CD1c-positive myeloid dendritic cell (primary cell): ENCODE data around the gene MYH9.
A peak's percentile ranks its signal among the peaks of the same experiment; 100 is the strongest.
"Not testable (repeated sequence)": the region's sequence is repeated elsewhere in the genome, so short reads cannot be mapped to it uniquely, and the experiment has no call there.

ENCODE experiments used
- DNase-seq: peaks from one replicate; pipeline ENCODE4 v3.0.0-alpha.2; 2016; ENCODE audit errors: extremely low spot score

MYH9 gene

DNA sequence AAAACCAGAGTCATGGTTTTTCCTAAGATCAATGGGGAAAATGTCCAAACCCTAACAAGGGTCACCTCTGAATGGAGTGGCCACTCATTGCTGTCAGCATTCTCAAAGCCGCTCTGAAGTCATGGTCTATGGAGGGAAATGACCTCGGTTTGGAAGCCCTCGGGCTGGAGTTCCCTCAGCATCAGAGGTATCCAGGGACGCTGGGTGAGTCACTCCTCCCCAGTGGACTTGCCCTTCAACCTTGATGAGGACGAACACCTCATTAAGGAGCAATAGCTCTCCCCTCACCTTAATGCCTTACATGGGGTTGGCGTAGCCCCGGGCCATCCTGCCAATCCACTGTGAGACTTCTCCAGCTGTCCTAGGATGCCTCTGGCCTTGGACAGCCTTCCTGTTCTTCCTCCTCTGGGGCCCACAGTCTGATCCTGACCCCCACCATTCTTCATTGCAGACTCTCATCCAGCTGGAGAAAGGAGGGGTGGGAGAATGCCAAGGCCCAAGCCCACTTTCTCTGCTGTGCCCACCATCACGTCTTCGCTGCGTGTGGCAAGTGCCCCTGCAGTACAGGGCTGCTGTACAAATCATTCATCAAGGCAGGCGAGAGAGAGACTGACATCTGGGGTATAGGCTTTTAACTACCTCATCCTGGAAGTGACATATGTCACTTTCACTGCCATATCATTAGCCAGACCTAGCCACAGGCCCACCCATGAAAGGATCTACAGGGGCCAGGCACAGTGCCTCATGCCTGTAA, 25.4 kb upstream of the MYH9 start:
- DNase-seq, result no peak

- no peak for DNase-seq
Observed at GRCh38 chr22:36411589-36412258, 24.0 kb upstream of the MYH9 start.

- peak; percentile 75 for DNase-seq
Observed at GRCh38 chr22:36409911-36410756, 22.4 kb upstream of the MYH9 start.

DNA sequence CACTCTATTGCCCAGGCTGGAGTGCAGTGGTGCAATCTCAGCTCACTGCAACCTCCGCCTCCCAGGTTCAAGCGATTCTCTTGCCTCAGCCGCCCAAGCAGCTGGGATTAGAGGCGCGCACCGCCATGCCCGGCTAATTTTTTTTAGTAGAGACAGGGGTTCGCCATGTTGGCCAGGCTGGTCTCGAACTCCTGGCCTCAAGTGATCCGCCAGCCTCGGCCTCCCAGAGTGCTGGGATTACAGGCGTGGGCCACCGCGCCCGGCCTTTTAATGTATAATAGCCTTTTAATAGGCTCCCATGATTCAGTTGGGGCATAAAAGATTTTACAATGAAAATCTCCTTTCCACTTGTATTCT, 21.8 kb upstream of the MYH9 start:
- not testable (repeated sequence) for DNase-seq

- DNase-seq, result no peak
Observed at GRCh38 chr22:36409056-36409455, 21.3 kb upstream of the MYH9 start.

DNA sequence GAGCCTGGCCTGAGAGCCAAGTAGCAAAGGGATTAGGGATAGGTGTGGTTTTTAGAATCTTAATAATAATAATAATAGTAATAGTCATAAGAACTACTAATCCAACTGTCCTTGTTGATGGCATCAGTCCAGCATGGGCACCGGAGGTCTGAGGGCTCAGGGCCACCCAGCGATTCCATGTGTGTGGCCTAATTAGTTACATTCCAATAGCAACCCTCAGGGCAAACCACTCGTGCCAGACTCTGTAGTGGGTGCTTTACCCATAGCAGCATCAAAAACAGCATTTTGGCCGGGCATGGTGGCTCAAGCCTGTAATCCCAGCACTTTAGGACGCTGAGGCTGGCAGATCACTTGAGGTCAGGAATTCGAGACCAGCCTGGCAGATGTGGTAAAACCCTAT, 19.0 kb upstream of the MYH9 start:
- DNase-seq, result no peak

GRCh38 chr22:36405671-36406538, 18.1 kb upstream of the MYH9 start:
- peak; percentile 69 for DNase-seq

- peak; percentile 39 for DNase-seq
Observed at GRCh38 chr22:36405221-36405661, 17.5 kb upstream of the MYH9 start.

GRCh38 chr22:36404446-36404845, 16.7 kb upstream of the MYH9 start:
- DNase-seq, result no peak

GRCh38 chr22:36399472-36399778, 11.7 kb upstream of the MYH9 start:
- DNase-seq, result no peak

DNA sequence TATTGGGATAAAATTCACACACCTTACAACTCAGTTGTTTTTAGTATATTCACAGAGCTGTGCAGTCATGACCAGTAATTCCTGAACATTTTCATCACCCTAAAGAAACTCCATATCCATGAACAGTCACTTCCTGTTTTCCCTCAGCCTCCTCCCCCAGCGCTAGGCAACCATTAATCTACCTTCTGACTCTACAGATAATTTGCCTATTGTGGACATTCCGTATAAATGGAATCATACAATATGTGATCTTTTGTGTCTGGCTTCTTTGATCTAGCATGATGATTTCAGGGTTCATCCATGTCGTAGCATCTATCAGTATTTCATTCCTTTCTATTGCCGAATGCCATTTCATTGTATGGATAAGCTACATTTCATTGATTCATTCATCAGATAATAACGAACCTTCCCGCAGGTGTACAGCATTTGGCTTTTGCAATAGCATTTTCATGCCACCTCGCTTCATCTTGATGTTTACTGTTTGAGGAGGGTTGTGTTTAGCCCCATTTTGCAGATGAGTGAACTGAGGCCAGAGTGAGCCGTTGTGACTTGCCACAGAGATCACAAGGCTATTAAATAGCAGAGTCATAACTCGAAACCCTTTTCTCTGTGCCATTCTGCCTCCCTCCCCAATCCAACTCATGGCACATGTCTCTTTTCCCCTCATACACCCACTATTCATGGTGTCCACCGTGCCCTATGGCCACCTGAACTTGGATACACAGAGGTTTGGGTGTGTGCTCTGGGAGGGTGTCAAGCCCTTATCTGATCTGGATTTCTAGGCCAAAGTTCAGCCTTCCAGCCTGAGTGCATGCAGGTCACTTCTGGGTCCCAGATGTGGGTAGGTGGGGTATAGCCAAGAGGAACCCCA, 11.1 kb upstream of the MYH9 start:
- no peak for DNase-seq

DNA sequence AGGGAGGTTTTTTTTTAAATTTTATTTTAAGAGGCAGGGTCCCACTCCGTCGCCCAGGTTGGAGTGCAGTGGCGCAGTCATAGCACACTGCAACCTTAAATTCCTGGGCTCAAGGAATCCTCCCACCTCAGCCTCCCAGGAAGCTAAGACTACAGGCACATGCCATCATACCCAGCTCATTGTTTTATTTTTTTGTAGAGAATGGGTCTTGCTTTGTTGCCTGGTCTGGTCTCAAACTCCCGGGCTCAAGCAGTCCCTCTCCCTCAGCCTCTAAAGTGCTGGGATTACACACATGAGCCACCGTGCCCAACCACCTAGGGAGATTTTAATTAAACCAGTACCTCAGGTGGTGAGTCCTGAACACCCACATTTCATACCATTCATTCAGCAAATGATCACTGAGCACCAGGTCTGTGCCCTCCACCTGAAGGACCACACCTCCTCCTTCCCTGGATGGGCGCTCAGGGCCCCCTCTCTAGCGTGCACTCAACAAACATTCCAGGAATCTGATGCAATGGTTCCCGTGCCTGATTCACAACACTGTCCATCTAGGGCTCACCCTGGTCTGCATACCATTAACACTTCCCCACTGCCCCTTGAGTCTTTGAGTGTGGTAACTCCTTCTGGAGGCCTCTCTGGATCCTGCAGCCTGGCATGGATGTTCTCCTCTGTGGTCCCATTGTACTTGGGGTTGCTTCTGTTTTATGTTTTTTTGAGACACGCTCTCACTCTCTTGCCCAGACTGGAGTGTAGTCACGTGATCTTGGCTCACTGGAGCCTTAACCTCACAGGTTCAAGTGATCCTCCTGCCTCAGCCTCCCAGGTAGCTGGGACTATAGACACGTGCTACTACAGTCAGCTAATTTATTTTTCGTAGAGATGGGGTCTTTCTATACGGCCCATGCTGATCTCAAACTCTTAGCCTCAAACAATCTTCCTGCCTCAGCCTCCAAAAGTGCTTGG, 9.6 kb upstream of the MYH9 start:
- DNase-seq, result no peak

- DNase-seq, result no peak
Observed at GRCh38 chr22:36395915-36396314, 8.1 kb upstream of the MYH9 start.

DNA sequence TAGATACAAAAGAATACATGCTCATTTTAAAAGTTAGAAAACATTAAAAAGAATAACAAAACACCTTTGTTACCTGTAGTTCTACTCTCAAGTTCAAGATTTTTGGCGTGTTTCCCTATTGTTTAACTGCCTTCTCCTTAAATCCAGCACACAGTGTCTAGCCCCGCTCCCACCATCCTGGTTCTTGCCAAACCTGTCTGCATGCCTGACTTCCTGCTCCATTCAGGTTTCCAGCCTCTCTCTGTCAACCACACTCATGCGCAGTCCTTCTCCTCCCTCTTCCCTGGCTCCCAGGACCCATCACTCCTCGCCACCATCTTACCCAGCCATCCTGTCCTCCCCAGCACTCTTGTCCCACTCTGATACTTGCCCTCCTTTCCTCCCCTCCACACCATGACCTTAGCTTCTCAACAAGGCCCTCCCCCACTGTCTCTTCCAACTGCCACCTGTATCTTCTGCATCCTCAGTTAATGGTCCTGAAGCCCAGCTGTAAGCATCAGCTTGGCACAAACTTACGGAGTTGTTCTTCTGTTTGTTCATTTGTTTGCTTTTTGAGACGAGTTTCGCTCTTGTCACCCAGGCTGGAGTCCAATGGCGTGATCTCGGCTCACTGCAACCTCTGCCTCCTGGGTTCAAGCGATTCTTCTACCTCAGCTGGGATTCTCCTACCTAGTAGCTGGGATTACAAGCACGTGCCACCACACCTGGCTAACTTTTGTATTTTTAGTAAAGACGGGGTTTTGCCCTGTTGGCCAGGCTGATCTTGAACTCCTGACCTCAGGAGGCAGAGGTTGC, 7.5 kb upstream of the MYH9 start:
- DNase-seq, result no peak

GRCh38 chr22:36391638-36392037, 3.9 kb upstream of the MYH9 start:
- DNase-seq, result no peak

- not testable (repeated sequence) for DNase-seq
Observed at GRCh38 chr22:36389122-36389521, 1.4 kb upstream of the MYH9 start.

DNA sequence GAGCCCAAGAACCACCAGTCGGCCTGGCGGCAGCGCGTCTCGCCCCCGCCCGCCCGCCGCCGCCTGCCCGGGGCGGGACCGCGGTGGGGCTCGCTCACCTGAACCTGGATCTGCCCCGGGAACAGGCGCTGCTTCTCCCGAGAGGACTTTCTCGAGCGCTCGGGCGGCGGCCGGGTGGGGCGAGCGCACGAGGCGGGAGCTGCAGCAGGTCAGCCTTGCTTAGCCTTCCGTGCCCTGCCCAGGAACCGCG, 133 bp downstream of the MYH9 start:
- DNase-seq, result no peak

DNA sequence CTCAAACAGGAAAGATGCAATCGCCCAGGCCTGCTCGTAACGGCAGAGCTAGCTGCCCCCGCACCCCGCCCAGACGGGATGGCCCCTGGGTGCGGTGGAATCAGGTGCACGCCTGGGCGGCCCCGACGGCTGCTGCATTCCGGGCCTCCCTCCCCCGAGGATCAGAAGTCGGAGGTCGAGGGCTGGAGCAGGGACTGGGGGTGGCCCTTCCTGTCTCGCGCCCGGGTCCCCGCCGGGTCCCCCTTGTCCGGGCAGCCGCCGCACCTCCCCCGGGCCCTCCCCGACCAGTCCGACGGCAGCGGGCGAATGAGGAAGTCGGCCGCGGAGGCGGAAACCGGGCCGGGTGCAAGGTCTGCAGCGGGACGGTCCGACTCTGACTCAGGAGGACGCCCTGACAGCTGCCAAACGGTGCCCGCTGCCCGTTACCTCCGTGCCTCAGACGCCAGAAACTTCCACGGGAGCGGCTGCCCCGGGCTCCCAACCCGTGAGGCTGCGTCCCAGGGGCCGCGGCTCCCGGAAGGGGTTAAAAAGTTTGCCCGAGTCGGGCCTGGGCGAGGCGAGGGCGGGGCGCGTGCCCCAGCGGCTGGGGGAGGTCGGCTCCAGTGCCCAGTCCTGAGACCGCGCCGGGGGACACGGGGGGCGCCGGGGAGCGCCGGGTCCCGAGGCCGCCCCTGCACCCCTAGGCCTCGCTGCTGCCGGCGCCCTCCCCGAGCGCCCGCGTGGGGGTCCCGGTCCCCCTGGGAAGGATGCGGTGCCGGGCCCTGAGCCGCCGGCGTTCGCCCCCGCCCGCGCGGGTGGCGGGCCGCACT, 663 bp downstream of the MYH9 start:
- peak; percentile 92 for DNase-seq
